Retinal pigment epithelial cell (primary cell): Measurements from ENCODE around the gene KCNK7.

Experiments used
- DNase-seq: peaks from one replicate; pipeline ENCODE4 v3.0.0-alpha.2; 2010; ENCODE audit warnings: low read depth
- H3K4me3 ChIP-seq: 2 replicates; pipeline ENCODE4 v1.5.1; 2011; ENCODE audit warnings: mild to moderate bottlenecking, low read length, control low read depth, moderate library complexity
- TF ChIP-seq, protein P1 (sequence below): conservative IDR thresholded peaks from 2 replicates; pipeline ENCODE4 v1.5.1; 2011; ENCODE audit warnings: low read depth, low read length, control low read depth, inconsistent platforms

Gene KCNK7

DNA sequence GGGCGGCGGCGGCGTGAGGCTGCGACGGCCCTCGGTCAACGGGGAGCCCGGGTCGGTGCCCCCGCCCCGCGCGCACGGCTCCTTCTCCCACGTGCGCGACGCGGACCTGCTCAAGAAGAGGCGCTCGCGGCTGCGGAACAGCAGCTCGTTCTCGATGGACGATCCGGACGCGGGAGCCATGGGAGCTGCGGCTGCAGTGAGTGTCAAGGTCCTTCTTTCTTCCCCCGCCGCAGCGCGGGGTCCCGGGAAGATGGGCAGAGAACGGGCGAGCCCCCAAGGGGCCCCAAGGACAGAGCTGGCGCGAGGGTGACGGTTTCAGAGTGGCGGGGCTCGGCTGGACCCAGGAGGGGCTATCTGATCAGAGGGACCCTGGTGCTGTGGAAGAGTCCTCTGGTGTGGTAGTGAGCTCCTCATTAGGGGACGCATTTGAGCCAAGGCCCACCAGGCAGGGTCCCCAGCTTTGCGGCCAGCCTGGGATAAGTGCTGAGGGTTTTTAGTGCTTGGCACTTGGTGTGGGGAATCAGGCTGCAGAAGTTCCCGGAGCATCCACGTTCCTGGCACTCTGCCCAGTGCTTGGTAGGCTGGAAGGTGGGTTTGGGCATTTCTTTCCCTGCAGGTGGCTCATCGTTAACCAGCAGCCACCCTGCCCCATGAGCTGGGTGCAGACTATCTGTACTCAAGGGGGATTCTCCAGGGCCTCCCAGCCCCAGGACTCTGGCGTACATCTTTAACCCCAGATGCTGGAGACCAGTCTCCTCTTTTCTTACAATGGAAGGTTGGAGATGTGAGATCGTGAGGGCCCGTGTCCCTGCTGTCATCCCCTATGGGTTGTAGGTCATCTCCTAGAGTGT is 10.0 kb downstream of the KCNK7 start:
- TF ChIP-seq, protein P1, sequence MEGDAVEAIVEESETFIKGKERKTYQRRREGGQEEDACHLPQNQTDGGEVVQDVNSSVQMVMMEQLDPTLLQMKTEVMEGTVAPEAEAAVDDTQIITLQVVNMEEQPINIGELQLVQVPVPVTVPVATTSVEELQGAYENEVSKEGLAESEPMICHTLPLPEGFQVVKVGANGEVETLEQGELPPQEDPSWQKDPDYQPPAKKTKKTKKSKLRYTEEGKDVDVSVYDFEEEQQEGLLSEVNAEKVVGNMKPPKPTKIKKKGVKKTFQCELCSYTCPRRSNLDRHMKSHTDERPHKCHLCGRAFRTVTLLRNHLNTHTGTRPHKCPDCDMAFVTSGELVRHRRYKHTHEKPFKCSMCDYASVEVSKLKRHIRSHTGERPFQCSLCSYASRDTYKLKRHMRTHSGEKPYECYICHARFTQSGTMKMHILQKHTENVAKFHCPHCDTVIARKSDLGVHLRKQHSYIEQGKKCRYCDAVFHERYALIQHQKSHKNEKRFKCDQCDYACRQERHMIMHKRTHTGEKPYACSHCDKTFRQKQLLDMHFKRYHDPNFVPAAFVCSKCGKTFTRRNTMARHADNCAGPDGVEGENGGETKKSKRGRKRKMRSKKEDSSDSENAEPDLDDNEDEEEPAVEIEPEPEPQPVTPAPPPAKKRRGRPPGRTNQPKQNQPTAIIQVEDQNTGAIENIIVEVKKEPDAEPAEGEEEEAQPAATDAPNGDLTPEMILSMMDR = no peak
- no peak for DNase-seq
- H3K4me3 ChIP-seq = no peak overlapping the region

DNA sequence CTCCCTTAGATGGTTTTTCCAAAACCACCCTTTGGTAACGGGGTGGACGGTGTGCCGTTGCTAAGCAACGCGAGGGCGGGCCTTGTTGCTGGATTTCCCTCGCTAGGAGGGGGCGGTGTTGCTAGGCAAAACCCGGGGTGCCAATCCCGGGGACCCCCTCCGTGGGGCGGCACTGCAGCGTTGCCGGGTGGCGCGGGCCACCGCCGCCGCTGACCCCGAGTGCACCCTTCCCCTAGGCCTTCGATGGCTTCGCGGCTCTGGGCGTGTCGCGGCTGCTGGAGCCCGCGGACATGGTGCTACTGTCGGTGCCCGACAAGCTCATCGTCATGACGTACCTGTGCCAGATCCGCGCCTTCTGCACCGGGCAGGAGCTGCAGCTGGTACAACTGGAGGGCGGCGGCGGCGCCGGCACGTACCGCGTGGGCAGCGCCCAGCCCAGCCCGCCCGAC is 10.9 kb downstream of the KCNK7 start:
- TF ChIP-seq, protein P1 = no peak
- no peak for DNase-seq
- no peak overlapping the region for H3K4me3 ChIP-seq

DNA sequence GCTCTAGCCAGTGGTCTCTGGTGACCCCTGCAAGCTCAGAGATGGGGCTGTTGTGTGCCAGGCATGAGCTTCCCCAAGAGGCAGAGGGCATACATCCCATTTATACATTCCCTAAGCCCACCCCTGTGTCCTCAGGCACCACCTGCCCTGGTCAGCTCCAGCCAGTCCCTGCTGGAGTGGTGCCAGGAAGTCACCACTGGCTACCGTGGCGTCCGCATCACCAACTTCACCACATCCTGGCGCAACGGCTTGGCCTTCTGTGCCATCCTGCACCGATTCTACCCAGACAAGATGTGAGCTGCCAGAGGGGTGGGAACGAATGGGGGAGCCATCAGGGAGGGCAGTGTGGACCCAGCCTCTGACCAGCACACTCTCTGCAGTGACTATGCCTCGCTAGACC is 11.5 kb downstream of the KCNK7 start:
- TF ChIP-seq, protein P1 = no peak
- DNase-seq = no peak
- no peak overlapping the region for H3K4me3 ChIP-seq

DNA sequence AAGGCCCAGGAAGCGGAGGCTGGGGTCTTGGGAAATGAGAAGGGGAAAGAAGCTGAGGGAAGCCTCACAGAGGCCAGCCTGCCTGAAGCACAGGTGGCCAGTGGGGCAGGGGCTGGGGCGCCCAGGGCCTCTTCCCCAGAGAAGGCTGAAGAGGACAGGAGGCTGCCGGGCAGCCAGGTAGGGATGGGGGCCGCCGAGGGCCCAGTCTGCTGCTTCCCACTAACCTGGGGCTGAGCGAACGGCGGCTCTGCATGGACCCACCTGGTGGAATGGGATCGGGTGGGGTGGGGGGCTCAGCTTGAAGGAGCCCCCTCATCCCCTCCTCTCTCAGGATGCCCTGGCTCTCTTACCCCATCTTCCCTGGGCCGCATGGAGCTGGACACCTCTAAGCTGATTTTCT is 12.0 kb downstream of the KCNK7 start:
- no peak overlapping the region for H3K4me3 ChIP-seq
- TF ChIP-seq, protein P1 = no peak
- DNase-seq = no peak

DNA sequence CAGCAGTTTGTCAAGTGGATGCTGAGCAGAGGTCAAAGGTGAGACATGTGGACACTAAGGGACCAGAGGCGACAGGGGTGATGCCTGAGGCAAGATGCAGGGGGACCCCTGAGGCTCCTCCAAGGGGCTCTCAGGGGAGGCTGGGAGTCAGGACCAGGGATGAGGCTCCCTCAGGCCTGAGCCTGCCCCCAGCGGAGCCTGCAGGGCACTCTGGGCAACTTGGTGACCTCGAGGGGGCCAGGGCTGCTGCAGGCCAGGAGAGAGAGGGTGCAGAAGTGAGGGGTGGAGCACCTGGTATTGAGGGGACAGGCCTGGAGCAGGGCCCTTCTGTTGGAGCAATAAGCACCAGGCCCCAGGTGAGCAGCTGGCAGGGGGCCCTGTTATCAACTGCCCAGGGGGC is 13.7 kb downstream of the KCNK7 start:
- TF ChIP-seq, protein P1 = no peak
- DNase-seq = no peak
- H3K4me3 ChIP-seq = no peak overlapping the region

DNA sequence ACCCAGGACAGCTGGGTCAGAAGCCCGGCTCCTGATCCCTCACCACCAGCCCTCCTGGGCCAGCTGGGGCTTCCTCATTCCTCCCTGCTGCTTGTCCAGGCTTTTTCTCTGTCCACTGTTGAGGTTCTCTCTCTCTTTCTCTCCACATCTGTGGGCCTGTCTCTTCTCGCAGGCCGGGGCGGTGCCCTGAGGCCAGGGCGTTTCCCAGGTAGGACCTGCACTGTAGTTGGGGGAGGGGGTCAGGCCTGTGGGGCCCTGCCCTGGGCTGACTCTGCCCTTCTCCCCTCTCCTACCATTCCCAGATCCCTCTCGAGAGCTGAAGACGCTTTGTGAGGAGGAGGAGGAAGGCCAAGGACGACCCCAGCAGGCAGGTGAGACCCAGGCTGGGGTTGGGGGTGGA is 14.8 kb downstream of the KCNK7 start:
- H3K4me3 ChIP-seq = no peak overlapping the region
- TF ChIP-seq, protein P1 = no peak
- DNase-seq = no peak

DNA sequence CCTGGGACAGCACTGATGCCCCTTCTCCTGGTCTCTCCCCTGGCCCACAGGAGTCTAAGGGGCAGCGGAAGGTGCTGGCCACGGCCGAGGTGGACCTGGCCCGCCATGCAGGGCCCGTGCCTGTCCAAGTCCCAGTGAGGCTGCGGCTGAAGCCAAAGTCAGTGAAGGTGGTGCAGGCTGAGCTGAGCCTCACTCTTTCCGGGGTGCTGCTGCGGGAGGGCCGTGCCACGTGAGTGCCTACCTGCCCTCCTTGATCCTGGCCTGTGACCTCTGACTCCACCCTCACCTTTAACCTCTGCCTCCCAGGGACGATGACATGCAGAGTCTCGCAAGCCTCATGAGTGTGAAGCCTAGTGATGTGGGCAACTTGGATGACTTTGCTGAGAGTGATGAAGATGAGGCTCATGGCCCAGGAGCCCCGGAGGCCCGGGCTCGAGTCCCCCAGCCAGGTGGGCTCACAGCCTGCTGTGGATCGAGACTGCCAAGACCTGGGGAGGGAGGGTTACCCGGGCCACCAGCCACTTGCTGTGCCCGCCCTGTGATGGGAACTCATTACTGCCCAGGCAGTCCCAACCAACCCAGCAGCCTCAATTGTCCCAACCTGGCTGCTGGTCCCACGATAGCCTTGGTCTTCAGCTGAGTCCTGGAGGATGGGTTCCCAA is 15.4 kb downstream of the KCNK7 start:
- no peak for DNase-seq
- TF ChIP-seq, protein P1 = no peak
- H3K4me3 ChIP-seq = no peak overlapping the region
